ENCODE results near the gene FIBCD1.
"Not testable (repeated sequence)": the region's sequence is repeated elsewhere in the genome, so short reads cannot be mapped to it uniquely, and the experiment has no call there.

Gene FIBCD1

GRCh38 chr9:130973686-130974281 is 34.7 kb upstream of the FIBCD1 start:
- DNase-seq (ENCODE audit: low spot score) = no peak

- no peak for DNase-seq (ENCODE audit: low spot score)
Measured at GRCh38 chr9:130972957-130973685, 34.1 kb upstream of the FIBCD1 start.

- DNase-seq (ENCODE audit: low spot score) = no peak
Measured at GRCh38 chr9:130972277-130972956, 33.4 kb upstream of the FIBCD1 start.

GRCh38 chr9:130971294-130971849 is 32.3 kb upstream of the FIBCD1 start:
- DNase-seq (ENCODE audit: low spot score) = no peak

GRCh38 chr9:130970855-130971254 is 31.8 kb upstream of the FIBCD1 start:
- DNase-seq (ENCODE audit: low spot score) = no peak

- no peak for DNase-seq (ENCODE audit: low spot score)
Measured at GRCh38 chr9:130970052-130970451, 31.0 kb upstream of the FIBCD1 start.

- DNase-seq (ENCODE audit: low spot score) = no peak
Measured at GRCh38 chr9:130965680-130966079, 26.6 kb upstream of the FIBCD1 start.

- no peak for DNase-seq (ENCODE audit: low spot score)
Measured at GRCh38 chr9:130963916-130964315, 24.9 kb upstream of the FIBCD1 start.

GRCh38 chr9:130963337-130963908 is 24.4 kb upstream of the FIBCD1 start:
- no peak for DNase-seq (ENCODE audit: low spot score)

- DNase-seq (ENCODE audit: low spot score) = no peak
Measured at GRCh38 chr9:130962418-130963316, 23.6 kb upstream of the FIBCD1 start.

GRCh38 chr9:130961511-130962300 is 22.7 kb upstream of the FIBCD1 start:
- no peak for DNase-seq (ENCODE audit: low spot score)

GRCh38 chr9:130960522-130961378 is 21.7 kb upstream of the FIBCD1 start:
- DNase-seq (ENCODE audit: low spot score) = no peak

GRCh38 chr9:130959809-130960334 is 20.8 kb upstream of the FIBCD1 start:
- DNase-seq (ENCODE audit: low spot score) = no peak

- DNase-seq (ENCODE audit: low spot score) = not testable (repeated sequence)
Measured at GRCh38 chr9:130958564-130958963, 19.5 kb upstream of the FIBCD1 start.

- DNase-seq (ENCODE audit: low spot score) = no peak
Measured at GRCh38 chr9:130957451-130958203, 18.6 kb upstream of the FIBCD1 start.

- no peak for DNase-seq (ENCODE audit: low spot score)
Measured at GRCh38 chr9:130956636-130957450, 17.8 kb upstream of the FIBCD1 start.

GRCh38 chr9:130955947-130956621 is 17.0 kb upstream of the FIBCD1 start:
- no peak for DNase-seq (ENCODE audit: low spot score)
